Epidermal melanocyte (primary cell): ENCODE results near the gene NCOA5.
"Not testable (repeated sequence)": the region's sequence is repeated elsewhere in the genome, so short reads cannot be mapped to it uniquely, and the experiment has no call there.

ENCODE experiments used
- DNase-seq: peaks from one replicate; pipeline ENCODE4 v3.0.0; 2011; ENCODE audit warnings: low spot score; ENCODE audit not compliant: insufficient read length

Gene NCOA5

DNA sequence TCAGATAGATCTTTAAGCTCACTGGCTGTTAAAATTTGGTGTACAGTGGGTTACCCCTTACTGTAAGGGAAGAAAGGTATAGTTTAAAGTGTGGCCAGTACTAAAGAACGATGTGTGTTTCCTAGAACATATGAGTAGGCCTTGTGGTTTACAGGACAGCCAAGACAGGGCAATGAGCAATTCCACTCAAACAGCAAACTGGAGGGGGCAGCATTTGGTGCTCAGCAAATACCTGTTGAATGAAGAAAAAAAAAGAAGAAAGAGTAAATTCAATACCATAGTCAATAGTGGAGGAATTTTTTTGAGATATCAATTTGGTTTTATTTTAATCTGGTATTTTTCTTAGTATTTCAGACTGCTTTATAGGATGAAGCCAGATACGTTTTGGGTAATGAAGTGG, 3.8 kb upstream of the NCOA5 start:
- DNase-seq, result no peak

DNA sequence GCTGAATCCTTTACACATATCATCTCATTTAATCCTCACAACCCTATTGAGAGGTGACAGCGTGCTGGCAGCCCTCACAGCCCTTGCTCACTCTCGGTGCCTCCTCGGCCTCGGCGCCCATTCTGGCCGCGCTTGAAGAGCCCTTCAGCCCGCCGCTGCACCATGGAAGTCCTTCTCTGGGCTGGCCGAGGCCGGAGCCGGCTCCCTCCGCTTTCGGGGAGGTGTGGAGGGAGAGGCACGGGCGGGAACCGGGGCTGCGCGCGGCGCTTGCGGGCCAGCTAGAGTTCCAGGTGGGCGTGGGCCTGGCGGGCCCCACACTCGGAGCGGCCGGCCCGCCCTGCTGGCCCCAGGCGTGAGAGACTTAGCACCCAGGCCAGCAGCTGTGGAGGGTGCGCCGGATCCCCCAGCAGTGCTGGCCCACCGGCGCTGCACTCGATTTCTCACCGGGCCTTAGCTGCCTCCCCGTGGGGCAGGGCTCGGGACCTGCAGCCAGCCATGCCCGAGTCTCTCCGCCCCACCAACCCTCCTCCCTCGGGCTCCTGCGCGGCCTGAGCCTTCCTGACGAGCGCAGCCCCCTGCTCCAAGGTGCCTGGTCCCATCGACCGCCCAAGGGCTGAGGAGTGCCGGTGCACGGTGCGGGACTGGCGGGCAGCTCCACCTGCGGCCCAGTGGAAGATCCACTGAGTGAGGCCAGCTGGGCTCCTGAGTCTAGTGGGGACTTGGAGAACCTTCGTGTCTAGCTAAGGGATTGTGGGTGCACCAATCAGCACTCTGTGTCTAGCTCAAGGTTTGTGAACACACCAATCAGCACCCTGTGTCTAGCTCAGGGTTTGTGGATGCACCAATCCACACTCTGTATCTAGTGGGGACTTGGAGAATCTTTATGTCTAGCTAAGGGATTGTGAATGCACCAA, 2.1 kb upstream of the NCOA5 start:
- DNase-seq, result not testable (repeated sequence)

GRCh38 chr20:46089167-46089416, 670 bp downstream of the NCOA5 start:
- DNase-seq, result no peak

DNA sequence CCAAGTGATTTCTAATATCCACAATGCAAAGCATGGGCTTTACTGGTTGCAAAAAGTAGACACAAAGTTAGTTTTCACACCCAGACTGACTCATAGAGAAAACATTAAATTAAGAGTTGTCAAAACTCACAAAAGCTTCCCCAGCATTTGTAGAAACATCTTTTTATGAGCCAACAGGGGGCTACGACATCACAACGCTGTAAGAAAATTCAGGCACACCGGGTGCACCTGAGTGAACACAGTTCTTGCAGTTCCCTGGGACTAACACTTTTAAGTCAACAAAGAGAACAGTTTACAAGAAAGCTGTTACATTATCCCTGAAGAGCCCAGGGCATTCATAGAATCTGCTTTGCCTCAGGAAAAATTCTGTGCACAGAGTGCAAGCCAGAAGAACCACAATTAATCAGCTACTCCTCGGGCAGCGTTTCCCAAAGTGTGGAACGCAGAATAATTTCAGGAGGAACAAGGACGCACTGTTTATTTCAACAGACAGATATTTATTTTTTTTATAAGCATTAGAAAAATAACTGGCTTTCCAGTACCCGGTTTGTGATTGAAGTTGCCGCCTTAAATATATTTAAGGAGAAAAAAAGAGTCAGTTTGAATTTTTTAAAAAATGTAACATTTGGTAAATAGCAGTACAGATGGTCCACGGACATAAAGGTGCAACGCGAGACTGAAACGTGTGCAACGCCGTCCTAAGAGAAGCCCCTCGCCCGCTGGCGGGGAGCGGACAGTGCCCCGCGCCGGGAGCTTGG, 1.2 kb downstream of the NCOA5 start:
- peak; percentile 63 for DNase-seq

- DNase-seq, result no peak
Measured at GRCh38 chr20:46087161-46087560, 2.6 kb downstream of the NCOA5 start.

GRCh38 chr20:46085179-46085851, 4.4 kb downstream of the NCOA5 start:
- no peak for DNase-seq

GRCh38 chr20:46084805-46085178, 5.0 kb downstream of the NCOA5 start:
- DNase-seq, result no peak

- DNase-seq, result no peak
Measured at GRCh38 chr20:46083531-46084061, 6.2 kb downstream of the NCOA5 start.

DNA sequence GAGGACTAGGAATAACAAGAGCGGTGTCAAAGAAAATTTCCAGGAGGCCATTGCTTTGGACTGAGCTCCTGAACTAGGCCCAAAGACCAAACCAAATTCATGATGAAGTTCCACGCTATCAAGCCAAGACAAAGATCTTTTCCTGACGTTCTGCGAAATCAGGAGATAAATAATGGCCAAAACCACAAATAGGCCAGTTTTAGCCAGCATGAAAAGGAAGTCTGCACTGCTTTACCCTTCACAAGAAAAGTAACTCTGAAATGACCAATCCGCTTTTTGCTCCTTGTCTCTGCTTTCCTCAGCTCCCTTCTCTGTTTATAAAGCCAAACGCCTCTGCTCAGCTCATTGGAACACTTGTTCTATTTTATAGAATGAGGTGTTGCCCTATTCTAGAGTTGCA, 6.7 kb downstream of the NCOA5 start:
- no peak for DNase-seq

DNA sequence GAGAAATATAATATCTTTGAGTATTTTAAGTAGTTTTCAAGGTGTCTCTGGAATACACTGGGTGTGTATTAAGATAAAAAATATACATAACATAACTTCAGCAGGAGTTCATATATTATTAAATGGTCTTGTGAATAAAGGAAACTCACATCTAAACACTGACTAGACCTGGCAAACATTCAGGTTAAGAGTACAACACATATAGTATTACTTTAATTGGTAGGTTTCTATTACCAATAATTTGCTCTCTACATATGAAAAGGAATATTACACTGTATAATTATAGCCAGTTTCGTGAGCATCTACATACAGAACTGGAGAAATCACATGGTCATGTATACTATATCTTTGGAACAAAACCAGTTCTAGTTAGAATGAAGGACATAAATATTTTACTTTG, 8.7 kb downstream of the NCOA5 start:
- no peak for DNase-seq

DNA sequence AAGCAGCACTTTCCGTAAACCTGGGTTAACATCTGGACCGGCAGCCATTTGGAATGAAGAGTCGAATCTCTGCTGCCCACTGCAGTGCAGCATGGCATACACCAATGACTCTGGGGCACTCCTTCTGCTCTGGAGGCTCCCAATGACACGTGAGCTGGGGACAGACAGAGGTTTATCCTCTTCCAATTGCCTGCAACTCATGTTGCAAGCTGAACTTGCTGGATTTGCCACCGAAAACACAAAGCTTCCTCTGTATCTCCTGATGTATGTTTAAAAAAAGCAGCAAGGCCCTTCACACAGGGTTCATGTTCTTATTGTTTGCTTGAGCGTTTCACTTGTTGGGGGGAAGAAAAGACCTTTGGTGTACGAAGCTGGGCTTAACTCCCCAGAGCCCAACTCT, 10.8 kb downstream of the NCOA5 start:
- no peak for DNase-seq

GRCh38 chr20:46077642-46078305, 12.0 kb downstream of the NCOA5 start:
- DNase-seq, result no peak

GRCh38 chr20:46076806-46077205, 13.0 kb downstream of the NCOA5 start:
- DNase-seq, result no peak

DNA sequence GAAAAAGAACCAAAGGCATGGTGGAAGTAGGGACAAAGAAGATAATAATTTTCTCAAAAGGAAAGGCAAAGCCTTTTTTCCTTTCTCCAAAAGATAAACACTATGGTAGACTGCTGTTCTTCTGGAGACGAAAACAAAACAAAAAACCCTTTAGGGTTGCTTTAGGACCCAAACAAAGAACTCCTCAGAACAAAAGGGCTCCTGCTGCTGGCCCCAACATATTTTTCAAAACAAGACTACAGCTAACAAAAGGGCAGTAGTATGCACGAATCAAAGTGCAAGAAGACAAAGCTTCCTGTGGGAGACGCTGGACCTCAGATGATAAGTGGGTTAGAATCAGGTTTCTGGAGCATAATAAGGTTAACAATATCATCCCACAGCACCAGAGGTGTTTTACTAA, 15.8 kb downstream of the NCOA5 start:
- DNase-seq, result no peak

GRCh38 chr20:46073443-46073842, 16.3 kb downstream of the NCOA5 start:
- no peak for DNase-seq

DNA sequence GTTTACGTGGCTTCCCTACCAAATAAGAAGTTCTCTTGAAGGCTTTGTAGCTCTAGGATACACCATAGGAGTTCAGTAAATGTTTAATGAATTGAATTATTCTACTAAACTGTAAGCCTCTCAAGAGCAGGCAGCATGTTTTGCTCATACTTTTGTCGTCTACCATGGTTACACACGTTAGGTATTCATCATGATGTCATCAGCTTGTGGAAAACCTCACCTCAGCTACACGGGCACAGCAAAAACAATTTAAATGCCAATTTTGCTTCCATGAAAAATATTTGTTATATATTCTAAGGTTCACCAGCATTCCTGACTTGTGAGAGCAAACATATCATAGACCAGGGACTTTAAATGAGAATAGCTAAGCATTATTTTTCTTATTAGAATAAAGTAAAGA, 16.7 kb downstream of the NCOA5 start:
- DNase-seq, result no peak

GRCh38 chr20:46071573-46071972, 18.2 kb downstream of the NCOA5 start:
- no peak for DNase-seq

GRCh38 chr20:46070215-46070900, 19.4 kb downstream of the NCOA5 start:
- DNase-seq, result no peak

- no peak for DNase-seq
Measured at GRCh38 chr20:46065691-46066090, 24.1 kb downstream of the NCOA5 start.

DNA sequence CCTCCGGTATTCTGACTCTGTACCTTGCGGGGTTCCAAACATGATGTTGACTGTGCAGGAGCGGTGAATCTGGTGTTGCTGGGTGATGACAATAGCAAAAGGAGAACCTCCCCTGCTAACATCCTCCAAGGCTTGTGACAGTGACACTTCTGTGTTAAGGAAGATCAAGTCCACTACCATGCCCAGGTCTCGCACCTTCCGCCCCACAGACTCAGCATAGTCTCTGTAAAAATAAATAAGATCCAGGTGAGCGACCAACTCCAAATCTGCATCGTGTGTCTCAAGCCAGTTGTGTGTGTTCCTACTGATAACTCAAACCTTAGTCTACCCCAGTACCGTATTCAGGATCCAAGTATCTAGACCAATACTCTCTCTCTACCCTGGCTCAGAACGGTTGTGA, 24.8 kb downstream of the NCOA5 start:
- no peak for DNase-seq

DNA sequence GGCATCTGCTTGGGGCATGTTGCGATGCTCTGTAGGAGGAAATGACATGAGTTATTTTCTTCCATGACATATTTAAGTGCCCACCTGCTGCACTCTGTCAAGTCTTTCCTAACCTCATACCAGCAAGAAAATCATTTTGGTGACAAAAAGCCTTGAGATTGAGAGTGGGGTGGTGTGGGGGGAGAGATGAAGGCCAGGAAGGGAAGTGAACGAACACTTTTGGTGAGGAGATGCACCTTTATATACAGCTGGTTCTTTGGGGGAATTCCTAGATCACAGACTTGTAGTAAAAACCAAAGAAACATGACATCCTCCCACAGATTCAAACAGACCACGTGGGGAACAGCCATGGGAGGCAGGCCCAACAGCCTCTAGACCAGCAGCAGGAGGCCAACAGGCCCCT, 26.1 kb downstream of the NCOA5 start:
- no peak for DNase-seq
